Fibroblast of skin of right quadriceps (primary cell): ENCODE results near the gene LOXL3.

Source experiments
- DNase-seq: peaks from one replicate; pipeline ENCODE4 v3.0.0-alpha.2; 2013

Gene LOXL3

GRCh38 chr2:74526649-74527230, 27.0 kb downstream of the LOXL3 start:
- no peak for DNase-seq

- peak; percentile 17 for DNase-seq
These were observed 27.8 kb downstream of the LOXL3 start, which contains the start of gene DQX1 for GRCh38 chr2:74525717-74526648. Gene DQX1 (minus strand): TSS chr2:74526231. CDS start chr2:74525729, 502 bp downstream.

- DNase-seq: no peak
These were observed 28.6 kb downstream of the LOXL3 start for GRCh38 chr2:74524955-74525716.

- no peak for DNase-seq
These were observed 29.7 kb downstream of the LOXL3 start for GRCh38 chr2:74524005-74524404.

GRCh38 chr2:74522516-74522915, 31.2 kb downstream of the LOXL3 start:
- no peak for DNase-seq

GRCh38 chr2:74516650-74517049, 37.1 kb downstream of the LOXL3 start:
- DNase-seq: no peak

GRCh38 chr2:74515981-74516633, 37.6 kb downstream of the LOXL3 start:
- peak; percentile 58 for DNase-seq

GRCh38 chr2:74515271-74515980, 38.3 kb downstream of the LOXL3 start:
- no peak for DNase-seq

GRCh38 chr2:74514368-74515270, 39.1 kb downstream of the LOXL3 start, which contains the start of gene TLX2:
Gene TLX2 (plus strand): TSS chr2:74514450. CDS start chr2:74514807, 357 bp downstream.
- DNase-seq: no peak

GRCh38 chr2:74513605-74514367, 40.0 kb downstream of the LOXL3 start:
- no peak for DNase-seq

GRCh38 chr2:74512744-74513604, 40.8 kb downstream of the LOXL3 start:
- no peak for DNase-seq

- DNase-seq: no peak
These were observed 42.4 kb downstream of the LOXL3 start for GRCh38 chr2:74511104-74511989.

GRCh38 chr2:74510272-74510671, 43.5 kb downstream of the LOXL3 start:
- DNase-seq: no peak

GRCh38 chr2:74507926-74508520, 45.7 kb downstream of the LOXL3 start:
- DNase-seq: peak; percentile 93

- DNase-seq: peak; percentile 98
These were observed 46.4 kb downstream of the LOXL3 start, which contains the start of gene PCGF1 for GRCh38 chr2:74507145-74507925. Gene PCGF1 (minus strand): TSS chr2:74507695. CDS start chr2:74507668, 27 bp downstream.

- DNase-seq: no peak
These were observed 48.1 kb downstream of the LOXL3 start for GRCh38 chr2:74505448-74506246.
